HG03432 (cell line): Measurements from ENCODE around the gene IGFBP4.
"Not testable (repeated sequence)": the region's sequence is repeated elsewhere in the genome, so short reads cannot be mapped to it uniquely, and the experiment has no call there.

Experiments
- ATAC-seq: cut with Tn5 transposase; IDR thresholded peaks from one replicate; pipeline ENCODE4 v1.9.1; 2021; ENCODE audit warnings: mild to moderate bottlenecking, moderate library complexity; ENCODE audit not compliant: unreplicated experiment

IGFBP4 gene

DNA sequence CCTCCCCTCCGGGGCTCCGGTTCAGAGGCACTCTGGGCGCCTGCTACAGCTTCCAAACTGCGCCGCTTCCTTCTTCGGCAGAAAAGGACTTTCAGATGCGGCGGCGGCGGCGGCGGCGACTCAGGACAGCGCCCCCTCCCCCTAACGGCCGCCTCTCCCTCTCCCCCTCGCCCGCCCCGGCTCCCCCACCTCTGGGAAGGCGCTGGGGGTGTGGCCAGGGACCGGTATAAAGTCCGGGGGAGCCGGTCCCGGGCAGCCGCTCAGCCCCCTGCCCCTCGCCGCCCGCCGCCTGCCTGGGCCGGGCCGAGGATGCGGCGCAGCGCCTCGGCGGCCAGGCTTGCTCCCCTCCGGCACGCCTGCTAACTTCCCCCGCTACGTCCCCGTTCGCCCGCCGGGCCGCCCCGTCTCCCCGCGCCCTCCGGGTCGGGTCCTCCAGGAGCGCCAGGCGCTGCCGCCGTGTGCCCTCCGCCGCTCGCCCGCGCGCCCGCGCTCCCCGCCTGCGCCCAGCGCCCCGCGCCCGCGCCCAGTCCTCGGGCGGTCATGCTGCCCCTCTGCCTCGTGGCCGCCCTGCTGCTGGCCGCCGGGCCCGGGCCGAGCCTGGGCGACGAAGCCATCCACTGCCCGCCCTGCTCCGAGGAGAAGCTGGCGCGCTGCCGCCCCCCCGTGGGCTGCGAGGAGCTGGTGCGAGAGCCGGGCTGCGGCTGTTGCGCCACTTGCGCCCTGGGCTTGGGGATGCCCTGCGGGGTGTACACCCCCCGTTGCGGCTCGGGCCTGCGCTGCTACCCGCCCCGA is at the start of gene IGFBP4:
Gene IGFBP4, plus strand, starts transcription at position 255 of the 792 bp plus-strand sequence. Its CDS starts 286 bp downstream, at position 541.
- no peak for ATAC-seq

DNA sequence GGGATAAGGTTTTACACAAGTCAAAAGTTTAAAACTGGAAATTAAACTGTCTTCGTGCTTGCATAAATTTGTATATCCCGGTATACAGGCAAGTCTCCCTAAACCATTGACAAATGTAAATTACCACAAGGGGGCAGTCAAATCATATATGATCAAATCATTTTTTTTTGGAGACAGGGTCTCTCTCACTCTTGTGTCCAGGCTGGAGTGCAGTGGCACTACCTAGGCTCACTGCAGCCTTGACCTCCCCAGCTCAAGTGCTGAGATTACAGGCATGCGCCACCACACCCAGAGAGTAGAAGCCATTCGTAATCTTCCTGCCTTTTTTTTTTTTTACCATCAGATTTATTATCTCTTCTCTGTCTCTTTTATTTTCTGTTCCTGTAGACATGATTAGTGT is 44.1 kb upstream of the IGFBP4 start:
- ATAC-seq: no peak

DNA sequence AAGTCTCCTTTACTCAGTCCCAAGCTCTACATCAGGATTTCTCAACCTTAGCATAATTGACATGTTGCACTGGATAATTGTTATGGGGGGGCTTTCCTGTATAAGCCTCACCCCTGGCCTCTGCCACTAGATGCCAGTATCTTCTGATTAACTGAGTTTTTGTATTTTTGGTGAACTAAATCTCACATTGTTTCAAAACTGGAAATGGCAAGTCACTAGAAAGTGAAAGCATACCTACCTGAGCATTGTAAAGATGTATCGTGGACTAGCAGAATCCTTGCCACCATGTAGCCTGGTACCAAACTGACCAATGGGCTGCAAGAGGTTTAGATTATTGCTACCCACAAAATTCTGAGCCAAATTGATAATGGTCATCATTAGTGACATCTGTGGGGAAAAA is 40.6 kb upstream of the IGFBP4 start:
- ATAC-seq: no peak

DNA sequence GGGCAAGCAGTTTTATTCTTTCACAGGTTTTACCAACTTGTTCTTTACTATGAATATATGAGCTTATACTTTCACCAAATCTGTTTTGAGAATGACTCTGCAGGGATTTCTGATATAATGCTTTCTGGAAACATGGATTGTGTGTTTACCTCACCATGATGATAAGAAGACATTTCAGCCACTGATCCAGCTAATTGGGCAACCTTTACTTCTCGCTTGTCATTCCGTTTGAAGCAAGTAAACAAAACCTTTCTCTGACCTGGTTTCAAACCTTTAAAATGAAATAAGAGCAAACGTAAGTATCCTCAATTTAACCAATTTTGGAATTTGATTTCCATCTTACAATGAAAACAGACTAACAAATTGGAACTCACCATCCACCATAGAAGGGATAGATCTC is 39.2 kb upstream of the IGFBP4 start:
- no peak for ATAC-seq

DNA sequence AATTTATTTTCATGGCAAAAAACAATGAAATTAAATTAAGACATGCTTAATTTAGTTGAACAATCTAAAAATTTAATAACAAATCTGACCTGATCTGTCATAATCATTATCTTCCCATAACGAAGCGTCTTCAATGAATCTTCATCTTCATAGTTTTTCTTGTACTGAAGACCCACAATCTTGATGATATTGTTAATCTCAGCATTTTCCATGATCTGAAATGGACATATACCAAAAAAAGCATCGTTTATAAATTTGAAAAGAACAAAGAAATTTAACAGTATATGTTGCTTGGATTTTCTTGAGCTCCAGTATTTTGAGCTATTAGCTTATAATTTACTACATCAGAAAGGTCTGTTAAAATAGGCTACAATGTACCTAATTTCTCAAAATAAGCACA is 35.8 kb upstream of the IGFBP4 start:
- no peak for ATAC-seq

DNA sequence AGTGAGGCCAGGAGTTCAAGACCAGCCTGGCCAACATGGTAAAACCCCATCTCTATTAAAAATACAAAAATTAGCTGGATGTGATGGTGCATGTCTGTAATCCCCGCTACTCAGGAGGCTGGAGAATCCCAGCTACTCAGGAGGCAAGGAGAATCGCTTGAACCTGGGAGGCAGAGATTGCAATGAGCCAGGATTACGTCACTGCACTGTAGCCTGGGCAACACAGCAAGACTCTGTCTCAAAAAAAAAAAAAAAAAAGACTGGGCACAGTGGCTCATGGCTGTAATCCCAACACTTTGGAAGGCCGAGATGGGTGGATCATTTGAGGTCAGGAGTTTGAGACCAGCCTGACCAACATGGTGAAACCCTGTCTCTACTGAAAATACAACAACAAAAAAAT is 33.7 kb upstream of the IGFBP4 start:
- not testable (repeated sequence) for ATAC-seq

DNA sequence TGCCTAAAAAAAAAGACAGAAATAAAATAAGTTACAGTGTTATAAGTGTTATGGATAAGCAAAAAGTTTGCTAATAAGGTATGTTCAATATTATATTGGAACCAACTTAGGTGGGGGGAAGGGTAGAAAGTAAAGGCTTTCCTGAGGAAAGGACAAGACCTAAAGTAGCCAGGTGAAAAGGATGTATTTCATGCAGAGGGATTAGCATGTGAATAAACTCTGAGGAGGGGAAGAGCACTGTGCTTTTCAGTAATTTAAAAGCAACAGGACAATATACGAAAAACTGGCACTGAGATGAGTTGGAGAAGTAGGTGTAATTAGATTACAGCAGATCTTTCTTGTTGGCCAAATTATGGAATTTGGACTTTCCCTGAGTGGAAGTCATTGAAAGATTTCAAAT is 33.2 kb upstream of the IGFBP4 start:
- ATAC-seq: no peak

DNA sequence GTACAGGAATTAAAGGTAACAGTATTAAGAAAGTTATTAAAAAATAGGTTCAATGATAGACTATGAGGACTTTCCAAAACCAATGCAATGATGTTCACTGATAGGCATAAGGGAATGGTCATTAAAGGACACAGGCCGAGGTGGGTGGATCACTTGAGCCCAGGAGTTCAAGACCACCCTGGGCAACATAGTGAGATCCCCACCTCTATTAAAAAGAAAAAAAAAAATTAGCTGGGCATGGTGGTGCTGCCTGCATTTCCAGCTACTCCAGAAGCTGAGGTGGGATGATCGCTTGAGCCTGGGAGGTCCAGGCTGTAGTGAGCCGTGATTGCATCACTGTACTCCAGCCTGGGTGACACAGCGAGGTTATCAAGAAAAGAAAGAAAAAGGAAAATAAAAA is 31.4 kb upstream of the IGFBP4 start:
- no peak for ATAC-seq

DNA sequence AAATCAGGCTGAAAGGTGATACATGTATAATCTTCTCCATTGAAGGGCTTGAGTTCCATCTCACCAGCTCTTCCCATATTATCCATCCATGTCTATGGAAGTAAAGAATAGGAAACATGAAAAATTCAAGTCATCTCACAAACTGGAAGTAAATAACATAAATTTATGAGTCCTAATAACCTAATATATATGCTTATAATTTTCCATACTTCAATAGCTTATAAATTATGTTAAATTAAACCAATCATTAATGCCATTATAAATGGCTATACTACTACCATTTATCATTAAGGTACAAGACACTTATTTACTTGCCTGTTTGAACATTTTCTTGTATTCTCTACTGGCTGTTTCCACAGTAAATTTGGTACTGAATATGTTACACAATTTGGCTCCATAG is 30.4 kb upstream of the IGFBP4 start:
- ATAC-seq: no peak

DNA sequence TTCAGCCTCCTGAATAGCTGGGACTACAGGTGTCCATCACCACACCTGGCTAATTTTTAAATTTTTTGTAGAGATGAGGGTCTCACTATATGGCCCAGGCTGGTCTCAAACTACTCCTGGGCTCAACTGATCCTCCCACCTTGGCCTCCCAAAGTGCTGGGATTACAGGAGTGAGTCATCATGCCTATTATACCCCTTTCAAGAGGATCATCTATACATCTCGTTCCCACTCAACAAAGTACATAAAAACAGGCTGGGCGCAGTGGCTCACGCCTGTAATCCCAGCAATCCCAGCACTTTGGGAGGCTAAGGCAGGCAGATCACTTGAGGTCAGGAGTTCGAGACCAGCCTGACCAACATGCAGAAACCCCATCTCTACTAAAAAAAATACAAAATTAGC is 28.9 kb upstream of the IGFBP4 start:
- ATAC-seq: not testable (repeated sequence)

DNA sequence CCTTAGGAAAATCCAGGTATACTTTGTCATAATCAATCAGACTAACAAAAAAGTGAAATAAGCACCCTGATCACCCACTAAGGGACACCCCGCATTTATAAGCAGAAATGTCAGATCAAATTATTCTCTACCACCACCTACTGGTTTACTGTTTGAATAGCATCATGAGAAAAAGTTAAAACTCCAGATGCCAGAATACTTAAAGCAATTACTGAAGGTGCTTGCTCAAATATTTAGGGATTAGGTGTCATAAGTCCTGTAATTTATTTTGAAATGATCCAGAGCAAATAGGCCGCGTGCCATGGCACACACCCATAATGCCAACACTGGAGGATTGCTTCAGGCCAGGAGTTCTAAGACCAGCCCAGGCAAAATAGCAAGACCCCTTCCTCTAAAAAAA is 27.9 kb upstream of the IGFBP4 start:
- ATAC-seq: no peak

DNA sequence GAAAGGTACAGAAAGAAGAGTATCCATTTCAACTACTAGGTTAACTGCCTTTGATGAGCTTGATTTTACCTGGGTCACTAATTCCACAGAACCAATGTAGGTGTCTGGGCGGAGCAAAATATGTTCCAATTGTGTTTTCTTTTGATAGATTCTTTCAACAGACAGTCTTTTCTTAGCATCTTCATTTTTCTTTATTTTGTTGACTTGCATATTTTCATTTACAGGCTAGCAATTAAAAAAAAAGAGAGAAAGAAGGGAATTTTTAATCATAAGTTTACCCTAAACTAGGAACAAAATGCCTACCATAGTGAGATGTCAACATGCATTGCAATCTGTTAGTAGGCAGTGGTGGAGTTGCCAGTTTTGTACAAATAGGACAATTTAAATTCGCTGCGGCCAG is 26.6 kb upstream of the IGFBP4 start:
- no peak for ATAC-seq

DNA sequence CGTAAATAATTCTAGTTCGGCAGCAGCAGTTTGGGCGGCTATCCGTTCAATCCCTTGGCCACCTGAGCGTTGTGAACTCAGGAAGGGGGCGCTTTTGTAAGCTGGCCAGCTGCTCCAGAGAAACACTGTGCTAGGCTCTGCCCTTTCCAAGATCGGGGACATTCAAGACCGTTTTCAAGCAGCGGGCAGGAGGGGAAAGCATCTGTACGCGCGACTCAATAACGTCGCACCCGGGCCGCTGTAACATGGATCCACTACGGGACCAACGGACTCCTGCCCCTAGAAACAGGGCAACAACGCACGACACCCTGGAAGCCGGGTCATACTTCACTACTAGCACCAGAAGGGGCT is 26.0 kb upstream of the IGFBP4 start:
- peak; percentile 20 for ATAC-seq

DNA sequence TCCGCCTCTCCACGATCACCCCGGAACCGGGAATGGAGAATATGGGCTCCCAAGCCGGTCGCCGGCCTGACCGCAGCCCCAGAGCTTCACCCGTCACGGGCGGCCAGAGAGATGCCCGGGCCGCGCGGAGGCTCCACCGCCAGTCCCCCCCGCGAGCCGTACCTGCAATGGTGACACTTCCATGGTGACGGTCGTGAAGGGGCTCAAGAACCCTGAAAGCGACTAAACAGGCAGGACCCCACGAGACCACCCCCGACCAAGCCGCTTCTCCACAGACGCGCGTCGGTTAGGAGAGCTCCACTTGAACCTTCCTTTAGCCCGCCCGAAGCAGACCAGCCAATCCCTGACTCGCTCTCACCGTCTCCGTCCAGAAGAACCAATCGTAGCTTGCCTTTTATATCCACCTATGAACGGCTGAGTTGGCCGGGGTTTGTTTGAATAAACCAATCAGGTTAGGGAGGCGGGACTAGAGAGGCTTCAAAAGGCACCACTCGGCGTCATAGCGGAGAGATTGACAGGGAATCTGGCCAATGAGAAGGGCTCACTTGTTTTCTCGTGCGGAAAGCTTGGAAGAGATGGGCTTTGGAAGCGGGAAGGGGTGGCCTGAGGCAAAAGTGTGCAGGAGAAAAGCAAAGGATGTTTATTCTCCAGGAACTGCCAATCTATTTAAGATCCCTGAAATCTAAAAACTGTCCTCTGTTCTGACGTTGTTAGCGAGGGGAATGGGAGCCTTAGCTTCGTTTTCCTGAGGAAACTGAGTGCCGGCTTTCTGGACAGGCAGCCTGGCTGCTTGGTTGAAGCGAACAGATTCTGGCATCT is 25.4 kb upstream of the IGFBP4 start, which contains the start of gene TOP2A:
Gene TOP2A, minus strand, starts transcription at position 288 of the 819 bp plus-strand sequence. Its CDS starts 105 bp downstream, at position 183.
- ATAC-seq: peak; percentile 95

DNA sequence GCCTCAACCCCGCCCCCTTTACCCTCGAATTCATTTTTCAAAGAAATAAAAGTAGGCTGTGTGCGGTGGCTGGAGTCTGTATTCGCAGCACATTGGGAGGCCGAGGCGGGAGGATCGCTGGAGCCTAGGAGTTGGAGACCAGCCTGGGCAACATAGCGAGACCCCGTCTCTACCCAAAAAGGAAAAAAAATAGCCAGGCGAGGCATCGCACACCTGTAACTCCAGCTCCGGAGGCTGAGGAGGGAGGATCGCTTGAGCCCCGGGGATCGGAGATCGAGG is 24.9 kb upstream of the IGFBP4 start:
- ATAC-seq: no peak

DNA sequence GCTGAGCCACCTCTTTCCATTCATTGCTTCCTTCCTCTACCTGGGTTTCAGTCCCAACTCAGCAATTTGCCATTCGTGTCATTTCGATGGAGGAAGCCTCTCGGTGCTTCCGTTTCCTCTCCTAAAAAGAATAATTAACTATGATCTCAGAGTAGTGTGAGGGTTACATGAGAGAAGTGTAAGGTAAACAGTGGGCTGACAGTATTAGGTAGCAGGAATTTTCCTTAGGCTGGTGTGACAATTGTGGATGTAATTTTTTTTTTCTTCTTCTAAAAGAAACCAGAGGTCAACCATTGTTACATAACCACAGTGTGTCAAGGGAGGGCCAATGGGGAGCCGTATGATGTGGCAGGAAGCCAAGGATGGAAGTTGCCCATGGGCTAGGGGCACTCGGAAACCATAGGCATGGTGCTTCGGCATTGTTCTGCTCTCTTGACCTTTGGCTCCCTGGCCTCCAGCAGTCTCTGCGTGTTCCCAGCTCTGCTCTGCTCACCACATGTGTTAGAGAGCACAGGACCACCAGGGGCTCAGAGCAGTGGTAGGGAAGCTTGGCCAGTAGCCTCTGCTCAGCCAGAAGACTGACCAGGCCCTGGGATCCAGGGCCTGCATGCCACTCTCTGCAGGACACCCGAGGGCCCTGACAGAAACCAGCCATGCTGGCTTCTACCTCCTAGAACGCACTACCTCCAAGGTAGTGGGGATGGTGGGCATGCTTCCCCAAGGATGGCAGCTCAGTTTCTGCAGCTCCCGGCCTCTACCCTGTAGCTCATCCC is 23.5 kb upstream of the IGFBP4 start:
- no peak for ATAC-seq

DNA sequence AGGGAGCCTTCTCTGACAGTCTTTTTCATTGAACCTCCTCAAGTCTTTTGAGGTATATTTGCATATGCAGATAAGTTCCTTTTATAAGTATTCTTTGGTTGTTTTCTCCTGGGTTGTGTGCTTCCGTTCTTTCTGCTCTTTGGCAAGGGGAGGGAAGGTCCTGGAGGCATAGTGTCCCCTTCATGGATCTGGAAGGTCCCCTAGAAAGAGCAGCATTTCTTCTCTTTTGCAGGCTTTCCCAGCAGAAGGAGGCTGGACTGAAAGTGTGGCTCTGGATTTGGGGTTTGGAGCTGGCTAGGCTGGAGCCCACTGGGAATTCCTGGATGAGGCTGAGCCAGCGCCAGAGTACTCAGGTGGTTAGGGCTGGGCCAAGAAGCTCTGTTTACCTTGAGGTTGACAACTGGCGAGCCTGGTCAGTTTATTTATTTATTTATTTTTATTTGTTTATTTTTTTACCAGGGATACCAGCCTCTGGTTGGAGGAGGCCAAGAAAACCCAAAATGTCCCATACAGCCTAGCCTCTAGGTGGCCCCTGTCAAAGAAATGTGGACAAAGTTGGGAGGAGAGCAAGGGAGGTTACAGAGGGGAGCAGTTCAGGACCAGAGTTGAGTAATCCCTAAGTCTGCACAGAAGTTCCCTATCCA is 20.1 kb upstream of the IGFBP4 start:
- ATAC-seq: no peak

DNA sequence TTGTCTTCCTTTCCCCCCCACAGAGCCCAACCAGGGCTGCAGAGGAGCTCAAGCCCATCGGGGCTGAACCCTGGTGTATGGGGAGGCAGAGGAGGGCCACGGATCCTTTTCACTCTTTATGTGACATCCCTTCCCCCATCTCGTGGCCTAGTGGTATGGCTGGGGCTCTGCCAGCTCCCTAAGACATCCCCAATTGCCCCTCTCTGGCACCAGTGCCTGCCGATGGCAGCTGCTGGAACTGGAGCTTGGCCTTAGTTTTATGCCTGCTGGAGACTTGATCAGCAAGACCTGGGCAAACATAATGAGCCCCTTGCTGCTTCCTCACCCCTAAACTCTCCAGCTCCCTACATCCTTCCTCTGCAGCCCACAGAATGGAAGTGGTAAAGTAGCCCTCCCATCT is 17.5 kb upstream of the IGFBP4 start:
- no peak for ATAC-seq

DNA sequence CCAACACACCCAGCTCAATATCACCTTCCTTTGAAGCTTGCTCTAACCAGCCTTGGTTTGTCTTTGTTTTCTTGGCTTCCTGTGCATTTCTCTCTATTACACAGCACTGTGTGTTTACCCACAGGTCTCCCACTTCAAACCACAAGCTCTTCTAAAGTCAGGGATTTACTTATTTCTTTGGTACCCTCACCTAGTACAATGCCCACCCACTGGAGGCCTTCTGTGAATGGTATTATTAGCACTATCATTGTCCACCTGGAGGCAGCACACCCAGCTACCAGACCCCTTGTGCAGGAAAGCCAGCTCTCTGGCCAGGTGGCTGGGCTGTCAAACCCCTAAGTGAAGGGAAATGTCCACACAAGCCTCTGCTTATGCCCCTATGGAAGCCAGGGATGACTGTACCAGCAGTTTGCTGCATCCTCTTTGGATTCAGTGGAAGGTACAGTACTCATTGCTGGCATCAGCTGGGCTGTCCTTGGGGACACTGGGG is 16.2 kb upstream of the IGFBP4 start:
- no peak for ATAC-seq

DNA sequence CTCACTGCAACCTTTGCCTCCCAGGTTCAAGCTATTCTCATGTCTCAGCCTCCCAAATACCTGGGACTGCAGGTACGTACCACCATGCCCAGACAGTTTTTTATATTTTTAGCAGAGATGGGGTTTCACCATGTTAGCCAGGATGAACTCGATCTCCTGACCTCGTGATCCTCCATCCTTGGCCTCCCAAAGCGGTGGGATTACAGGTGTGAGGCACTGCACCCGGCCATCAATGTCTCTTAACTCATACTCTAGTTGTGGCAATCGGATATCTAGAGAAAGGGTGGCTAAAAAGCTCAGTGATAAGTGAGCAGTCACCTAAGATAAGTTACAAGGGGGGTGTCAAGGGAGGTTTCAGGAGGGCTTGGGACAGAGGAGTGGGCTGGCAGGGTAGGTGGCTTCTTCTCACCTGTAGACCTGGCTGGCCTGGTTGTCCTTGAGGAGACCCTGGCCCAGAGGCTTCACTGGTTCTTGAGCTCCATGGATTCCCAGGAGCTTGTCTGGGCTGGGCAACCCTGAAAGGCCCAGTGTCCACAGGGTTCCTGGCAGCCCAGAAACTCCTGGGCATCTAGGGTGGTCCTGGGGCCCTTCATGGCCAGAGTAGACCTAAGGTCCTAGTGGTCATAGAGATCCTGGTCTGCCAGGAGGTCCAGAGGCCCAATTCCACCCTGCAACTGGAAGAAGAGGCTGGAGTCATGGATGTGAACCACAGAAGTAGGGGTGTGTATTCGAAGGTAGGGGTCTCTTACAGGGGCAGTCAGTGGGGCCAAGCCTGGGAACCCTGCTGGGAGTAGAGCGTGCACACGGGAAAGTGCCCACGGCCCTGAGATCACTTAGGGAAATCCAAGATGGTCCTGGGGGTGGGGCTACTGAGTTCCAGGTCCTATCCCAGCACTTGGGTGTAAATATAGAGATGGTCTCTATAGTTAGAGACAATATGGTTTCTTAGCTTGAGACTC is 12.7 kb upstream of the IGFBP4 start:
- ATAC-seq: no peak
